ENCODE measurements around the gene MAPK11. TPM values are rescaled to one million over a fixed set of nuclear protein-coding genes. Genes with fewer than 3 reads are reported as not detected.

The MAPK11 gene
- total and polyA plus RNA-seq, 9 of the 15 experiments (the other 6 are each of a cell fraction or from before 2014, with no cell fraction given): 0.06 to 14.6 (median 5.3) TPM

GRCh38 chr22:50264104-50264745 is 6.0 kb downstream of the MAPK11 start:
- in situ Hi-C loops (cut with MboI) (no loop called here), intact Hi-C loops (cut with micrococcal nuclease) (no loop called here)
- 85% methylated on average over 9 of the region's 15 CpGs for WGBS (ENCODE audit: insufficient coverage, low coverage, missing lambda C conversion rate)
- H3K4me2 ChIP-seq (ENCODE audit: insufficient read depth, low read length): no peak overlapping the region
- FAIRE-seq: no peak
- ChIA-PET POLR2A (interaction anchor here (1.5 to 1.9 kb wide), 2 partner anchors 11 to 13 kb away, joined by 4 to 11 read pairs; partner anchors contain the start of gene HDAC10), CTCF (ENCODE audit: low intra/inter-chr PET ratio) (no interaction called here)
- H3K9me3 ChIP-seq (replicated peaks; ENCODE audit: control insufficient read depth, insufficient read depth, low read depth, low read length): no peaks in the 10 kb centered on the region
- ATAC-seq: no peak
- H3K36me3 ChIP-seq (ENCODE audit: control insufficient read depth, insufficient read depth, low read length): peaks cover 3% of the 10 kb centered on the region; the same call in 1 of the 3 replicates
- no peaks in the 10 kb centered on the region for H3K9me1 ChIP-seq (ENCODE audit: control insufficient read depth, insufficient read depth, low read length)
- H3K27ac ChIP-seq (ENCODE audit: extremely low read depth, low read depth, low read length): no peak overlapping the region
- no peak for DNase-seq (ENCODE audit: extremely low read depth in 1 of 4, low spot score in 3 of 4)
- no peak overlapping the region for H2AFZ ChIP-seq (ENCODE audit: low read depth, low read length)
- H3K4me3 ChIP-seq: no peak overlapping the region
- BruUV-seq (replicated peaks): no TSS peak
- no peak overlapping the region for H3K9ac ChIP-seq (ENCODE audit: insufficient read depth in 1 of 2, low read depth in 2 of 2, low read length in 2 of 2)
- no peaks in the 10 kb centered on the region for H4K20me1 ChIP-seq (replicated peaks; ENCODE audit: control insufficient read depth, insufficient read depth, low read length)
- no peaks in the 10 kb centered on the region for H3K27me3 ChIP-seq (ENCODE audit: control insufficient read depth in 2 of 2, insufficient read depth in 2 of 2, low read length in 2 of 2)
- peaks cover 18 to 83% of the 10 kb centered on the region in 2 experiments; a peak in 4 of 5 replicates for H3K4me1 ChIP-seq (replicated peaks in 1 of 2; ENCODE audit: control insufficient read depth in 2 of 2, insufficient read depth in 2 of 2, low read length in 2 of 2)
- peaks cover 18% of the 10 kb centered on the region for H3K79me2 ChIP-seq (ENCODE audit: control insufficient read depth, insufficient read depth, low read length)
- no peak for TF ChIP-seq ZNF354B (CRISPR knock-in tag; IDR thresholded peaks at IDR 0.05)
- TF ChIP-seq FOXP1 (CRISPR knock-in tag; IDR thresholded peaks at IDR 0.05): no peak
- no peak for TF ChIP-seq TCF7 (IDR thresholded peaks at IDR 0.05; ENCODE audit: borderline replicate concordance)
- TF ChIP-seq CHD2 (IDR thresholded peaks at IDR 0.05; ENCODE audit: low read depth, low read length): no peak
- TF ChIP-seq RHOXF2B (CRISPR knock-in tag; conservative IDR thresholded peaks at IDR 0.05): no peak
- no peak for TF ChIP-seq ZBTB1 (CRISPR knock-in tag; IDR thresholded peaks at IDR 0.05; ENCODE audit: borderline replicate concordance, low read depth)
- TF ChIP-seq ZNF239 (CRISPR knock-in tag; IDR thresholded peaks at IDR 0.05): no peak
- no peak for TF ChIP-seq HBP1 (CRISPR knock-in tag; IDR thresholded peaks at IDR 0.05)
- TF ChIP-seq TAF15 (IDR thresholded peaks at IDR 0.05; ENCODE audit: low read depth, low read length): no peak
- TF ChIP-seq CCNT2 (IDR thresholded peaks at IDR 0.05; ENCODE audit: borderline replicate concordance, extremely low read depth, insufficient read length, low read depth, low read length): no peak
- no peak for TF ChIP-seq ZNF217 (CRISPR knock-in tag; IDR thresholded peaks at IDR 0.05)
- TF ChIP-seq ZNF197 (CRISPR knock-in tag; IDR thresholded peaks at IDR 0.05; ENCODE audit: low read depth): no peak
- no peak for TF ChIP-seq KDM1A (IDR thresholded peaks at IDR 0.05)
- no peak for TF ChIP-seq RBFOX2 (IDR thresholded peaks at IDR 0.05; ENCODE audit: low read depth, low read length)
- no peak for TF ChIP-seq MITF (IDR thresholded peaks at IDR 0.05)
- TF ChIP-seq ZSCAN32 (CRISPR knock-in tag; IDR thresholded peaks at IDR 0.05): no peak
- no peak for TF ChIP-seq STAT5A (IDR thresholded peaks at IDR 0.05; ENCODE audit: borderline replicate concordance, low read length)

Measured in K562 (cell line).